Nephron progenitor cell (in vitro differentiated cells): ENCODE results near the gene LIFR.

Source experiments
- DNase-seq: peaks from one replicate; pipeline ENCODE4 v3.0.0; 2021
- H3K27ac Mint-ChIP-seq: 2 replicates; pipeline ENCODE4 v1.8.0; 2021; ENCODE audit warnings: mild to moderate bottlenecking, moderate library complexity, mixed read lengths
- H3K27me3 Mint-ChIP-seq: 2 replicates; pipeline ENCODE4 v1.8.0; 2021; ENCODE audit warnings: mild to moderate bottlenecking, low read depth, mixed read lengths; ENCODE audit not compliant: poor library complexity
- H3K36me3 Mint-ChIP-seq: 2 replicates; pipeline ENCODE4 v1.8.0; 2021; ENCODE audit warnings: low read depth, mixed read lengths
- H3K4me1 Mint-ChIP-seq: 2 replicates; pipeline ENCODE4 v1.8.0; 2021; ENCODE audit warnings: mixed read lengths
- H3K4me3 Mint-ChIP-seq: 2 replicates; pipeline ENCODE4 v1.8.0; 2021; ENCODE audit warnings: mild to moderate bottlenecking, moderate library complexity, mixed read lengths
- H3K9me3 Mint-ChIP-seq: 2 replicates; pipeline ENCODE4 v1.8.0; 2021; ENCODE audit warnings: mild to moderate bottlenecking, moderate library complexity, mixed read lengths
- TF ChIP-seq, protein P1 (sequence below): fragments of 200-600 bp; sonication (generic); IDR thresholded peaks from 2 replicates; pipeline ENCODE4 v1.5.0; 2021; ENCODE audit warnings: antibody characterized with exemption

LIFR gene

GRCh38 chr5:38515646-38516045 is 40.8 kb downstream of the LIFR start:
- no peaks in the 10 kb centered on the region for H3K27me3 Mint-ChIP-seq

DNA sequence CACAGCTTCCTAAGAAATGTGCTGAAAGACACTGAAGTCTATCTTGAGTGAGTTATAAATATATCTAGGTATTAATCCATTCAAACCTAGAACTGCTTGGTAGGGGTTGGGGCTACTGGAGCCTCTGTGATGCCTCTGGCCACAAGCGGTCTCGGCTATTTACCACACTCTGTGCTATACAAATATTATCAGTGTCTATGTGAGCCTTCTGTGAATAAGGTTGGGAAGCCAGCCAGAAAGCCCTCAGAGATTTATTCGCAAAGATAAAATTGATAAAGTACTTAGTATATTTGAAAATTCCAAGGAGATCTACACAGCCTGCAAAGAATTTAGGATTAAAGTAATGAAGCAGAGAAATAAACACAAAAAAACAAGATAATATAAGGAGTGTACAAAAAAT is 41.4 kb downstream of the LIFR start:
- Mint-ChIP-seq H3K27me3 (no peaks in the 10 kb centered on the region), H3K9me3 (peaks cover 4% of the 10 kb centered on the region), H3K36me3 (peaks cover 24% of the 10 kb centered on the region), H3K27ac (no peak overlapping the region), H3K4me1 (no peaks in the 10 kb centered on the region), H3K4me3 (no peak overlapping the region)
- DNase-seq: no peak
- TF ChIP-seq, protein P1, sequence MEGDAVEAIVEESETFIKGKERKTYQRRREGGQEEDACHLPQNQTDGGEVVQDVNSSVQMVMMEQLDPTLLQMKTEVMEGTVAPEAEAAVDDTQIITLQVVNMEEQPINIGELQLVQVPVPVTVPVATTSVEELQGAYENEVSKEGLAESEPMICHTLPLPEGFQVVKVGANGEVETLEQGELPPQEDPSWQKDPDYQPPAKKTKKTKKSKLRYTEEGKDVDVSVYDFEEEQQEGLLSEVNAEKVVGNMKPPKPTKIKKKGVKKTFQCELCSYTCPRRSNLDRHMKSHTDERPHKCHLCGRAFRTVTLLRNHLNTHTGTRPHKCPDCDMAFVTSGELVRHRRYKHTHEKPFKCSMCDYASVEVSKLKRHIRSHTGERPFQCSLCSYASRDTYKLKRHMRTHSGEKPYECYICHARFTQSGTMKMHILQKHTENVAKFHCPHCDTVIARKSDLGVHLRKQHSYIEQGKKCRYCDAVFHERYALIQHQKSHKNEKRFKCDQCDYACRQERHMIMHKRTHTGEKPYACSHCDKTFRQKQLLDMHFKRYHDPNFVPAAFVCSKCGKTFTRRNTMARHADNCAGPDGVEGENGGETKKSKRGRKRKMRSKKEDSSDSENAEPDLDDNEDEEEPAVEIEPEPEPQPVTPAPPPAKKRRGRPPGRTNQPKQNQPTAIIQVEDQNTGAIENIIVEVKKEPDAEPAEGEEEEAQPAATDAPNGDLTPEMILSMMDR: no peak

More at GRCh38 chr5:38515646-38516045, 40.8 kb downstream of the LIFR start:
- TF ChIP-seq, protein P1: peak; percentile 43
- Mint-ChIP-seq H3K9me3 (peaks cover 4% of the 10 kb centered on the region), H3K36me3 (peaks cover 30% of the 10 kb centered on the region), H3K27ac (no peak overlapping the region), H3K4me1 (no peaks in the 10 kb centered on the region), H3K4me3 (no peak overlapping the region)
- DNase-seq: no peak

GRCh38 chr5:38509185-38509584 is 47.3 kb downstream of the LIFR start:
- H3K9me3 Mint-ChIP-seq: no peaks in the 10 kb centered on the region
- no peaks in the 10 kb centered on the region for H3K4me1 Mint-ChIP-seq
- no peak overlapping the region for H3K27ac Mint-ChIP-seq
- TF ChIP-seq, protein P1: no peak
- no peak for DNase-seq
- H3K4me3 Mint-ChIP-seq: no peak overlapping the region
- no peaks in the 10 kb centered on the region for H3K27me3 Mint-ChIP-seq
- peaks cover 7% of the 10 kb centered on the region for H3K36me3 Mint-ChIP-seq

GRCh38 chr5:38506302-38506701 is 50.1 kb downstream of the LIFR start:
- Mint-ChIP-seq H3K4me3 (no peak overlapping the region), H3K9me3 (no peaks in the 10 kb centered on the region), H3K27ac (no peak overlapping the region), H3K36me3 (peaks cover 7% of the 10 kb centered on the region), H3K27me3 (no peaks in the 10 kb centered on the region), H3K4me1 (peaks cover under 1% of the 10 kb centered on the region)
- no peak for DNase-seq
- TF ChIP-seq, protein P1: no peak

DNA sequence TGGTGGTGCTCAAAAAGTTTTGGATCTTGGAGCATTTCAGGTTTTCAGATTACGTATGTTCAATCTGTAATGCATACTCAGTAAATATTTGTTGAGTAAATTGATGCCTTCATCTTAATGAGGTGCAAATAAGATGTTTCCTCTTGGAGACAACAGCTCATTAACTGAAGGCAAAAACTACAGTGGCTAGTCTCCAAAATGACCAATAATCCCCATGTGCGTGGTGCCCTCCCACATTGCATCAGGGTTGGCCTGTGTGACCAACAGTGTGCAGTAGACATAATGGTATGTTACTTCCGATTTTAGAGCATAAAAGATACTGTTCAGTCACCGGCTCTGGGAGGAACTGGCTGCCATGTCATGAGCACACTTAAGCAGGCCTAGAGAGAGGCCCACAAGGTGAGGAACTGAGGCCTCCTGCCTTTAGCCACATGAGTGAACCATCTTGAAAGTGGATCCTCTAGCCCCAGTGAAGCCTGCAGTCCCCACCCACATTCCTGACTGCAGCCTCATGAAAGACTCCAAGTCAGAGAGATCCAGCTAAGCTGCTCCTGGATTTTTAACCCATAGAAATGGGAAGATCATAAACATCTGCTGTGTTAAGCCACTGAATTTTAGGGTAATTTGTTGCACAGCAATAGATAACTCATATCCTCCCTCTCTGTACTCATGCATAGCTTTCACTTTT is 55.7 kb downstream of the LIFR start:
- no peaks in the 10 kb centered on the region for H3K9me3 Mint-ChIP-seq
- TF ChIP-seq, protein P1: no peak
- peaks cover 8% of the 10 kb centered on the region for H3K4me1 Mint-ChIP-seq
- no peaks in the 10 kb centered on the region for H3K36me3 Mint-ChIP-seq
- H3K4me3 Mint-ChIP-seq: no peak overlapping the region
- H3K27ac Mint-ChIP-seq: no peak overlapping the region
- DNase-seq: no peak
- no peaks in the 10 kb centered on the region for H3K27me3 Mint-ChIP-seq

DNA sequence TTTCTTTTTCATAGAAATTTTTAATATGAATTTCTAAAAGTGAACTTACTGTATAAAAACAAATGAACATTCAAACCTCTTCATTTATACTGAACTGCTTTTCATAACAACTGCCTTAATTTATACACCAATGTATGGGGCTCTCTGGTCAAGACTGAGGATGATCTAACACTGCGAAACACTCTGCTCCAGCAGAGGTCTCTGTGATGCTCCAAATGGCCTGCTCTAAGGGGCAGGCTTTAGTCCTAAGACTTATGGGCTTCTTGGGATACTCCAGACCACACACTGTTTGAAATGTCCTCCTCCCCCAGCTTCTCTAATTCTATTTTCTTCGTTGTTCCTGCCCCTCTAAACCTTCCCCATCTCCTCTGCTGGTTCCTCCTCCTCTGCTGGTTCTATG is 58.5 kb downstream of the LIFR start:
- no peaks in the 10 kb centered on the region for H3K27me3 Mint-ChIP-seq
- H3K4me3 Mint-ChIP-seq: no peak overlapping the region
- peaks cover 31% of the 10 kb centered on the region for H3K4me1 Mint-ChIP-seq
- H3K9me3 Mint-ChIP-seq: no peaks in the 10 kb centered on the region
- DNase-seq: no peak
- peaks cover 12% of the 10 kb centered on the region for H3K36me3 Mint-ChIP-seq
- TF ChIP-seq, protein P1: no peak
- H3K27ac Mint-ChIP-seq: peak overlapping the region; percentile 27
